Activated T-cell treated with anti-CD3 and anti-CD28 coated beads, Interleukin-2, amount 50 U/mL, for 72 hours (primary cell): Measurements from ENCODE around the gene DDX17. TPM values are rescaled to one million over a fixed set of nuclear protein-coding genes. Genes with fewer than 3 reads are reported as not detected.

Source experiments
- ATAC-seq, 2 donors: fragments of 150-1000 bp; cut with Tn5 transposase; replicated peaks in 1 of 2; 2 replicates each; pipeline ENCODE4 v1.10.0; 2021; ENCODE audit warnings: moderate library complexity in 2 of 2, mild to moderate bottlenecking in 1 of 2
- DNase-seq, 2 donors: peaks; one replicate each; pipeline ENCODE4 v3.0.0; 2021 to 2022; ENCODE audit warnings: mixed read lengths in 1 of 2
- H3K27ac Mint-ChIP-seq: one replicate; pipeline ENCODE4 v1.8.0; 2022; ENCODE audit warnings: mild to moderate bottlenecking, moderate library complexity, mixed read lengths
- H3K27me3 Mint-ChIP-seq: one replicate; pipeline ENCODE4 v1.8.0; 2022; ENCODE audit warnings: low read depth, mixed read lengths
- H3K36me3 Mint-ChIP-seq, 2 donors: one replicate each; pipeline ENCODE4 v1.8.0; 2022; ENCODE audit warnings: mixed read lengths in 2 of 2, mild to moderate bottlenecking in 1 of 2; ENCODE audit not compliant: insufficient read depth in 2 of 2
- H3K4me1 Mint-ChIP-seq: one replicate; pipeline ENCODE4 v1.8.0; 2022; ENCODE audit warnings: low read depth, mixed read lengths
- H3K4me3 Mint-ChIP-seq, 2 donors: one replicate each; pipeline ENCODE4 v1.8.0; 2022; ENCODE audit warnings: mild to moderate bottlenecking in 2 of 2, mixed read lengths in 2 of 2, moderate library complexity in 2 of 2
- H3K9me3 Mint-ChIP-seq, 2 donors: one replicate each; pipeline ENCODE4 v1.8.0; 2022; ENCODE audit warnings: mixed read lengths in 2 of 2
- total RNA-seq, 2 donors: library from RNA; stranded (reverse); gene quantifications; one replicate each; pipeline ENCODE4 v1.2.3, GENCODE V29; 2022

DDX17 gene
- total RNA-seq, 2 donors from 2014 or later, result 374 to 431 TPM

DNA sequence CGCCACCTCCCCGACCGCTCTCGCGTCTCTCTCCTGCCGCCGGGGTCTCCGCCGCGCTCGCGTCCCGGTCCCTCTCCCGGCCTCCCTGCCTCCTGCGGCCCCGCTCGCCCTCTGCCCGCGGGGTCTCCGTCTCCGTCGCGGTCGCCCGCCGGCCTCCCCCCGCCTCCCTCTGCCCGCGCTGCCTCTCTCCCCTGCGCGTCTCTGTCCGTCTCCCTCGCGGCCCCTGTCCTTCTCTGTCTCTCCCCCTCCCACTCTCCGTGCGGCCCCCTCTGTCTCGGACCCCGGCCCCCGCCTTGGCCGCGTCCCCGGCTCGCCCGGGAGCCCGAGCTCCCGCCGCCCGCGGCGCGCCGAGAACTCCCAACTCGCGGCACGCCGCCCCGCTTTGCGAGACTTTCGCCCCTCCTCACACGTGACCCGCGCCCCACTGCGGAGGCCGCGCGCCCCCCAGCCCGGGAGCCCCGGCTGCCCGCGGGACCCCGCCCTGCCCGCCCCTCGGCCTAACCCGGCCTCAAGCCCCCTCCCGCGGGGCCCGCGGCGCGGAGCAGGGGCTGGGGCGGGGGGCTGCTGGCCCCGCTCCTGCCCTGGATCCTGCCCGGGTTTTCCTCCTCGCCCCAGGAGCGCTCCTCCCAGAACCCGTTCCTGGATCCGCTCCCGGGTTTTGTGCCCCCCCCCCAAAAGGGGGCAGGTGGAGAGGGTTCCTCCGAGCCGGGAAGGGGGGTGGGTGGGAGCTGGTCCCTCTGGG, 50.4 kb downstream of the DDX17 start:
- Mint-ChIP-seq H3K27me3 (peaks cover 82% of the 10 kb centered on the region), H3K36me3 (no peaks in the 10 kb centered on the region), H3K27ac (no peak overlapping the region), H3K9me3 (no peaks in the 10 kb centered on the region), H3K4me3 (peak overlapping the region; percentile 12 to 68), H3K4me1 (peaks cover 6% of the 10 kb centered on the region)
- DNase-seq (peak in 1 of 2 donors; percentile 47), ATAC-seq (peak; percentile 37 to 44)

DNA sequence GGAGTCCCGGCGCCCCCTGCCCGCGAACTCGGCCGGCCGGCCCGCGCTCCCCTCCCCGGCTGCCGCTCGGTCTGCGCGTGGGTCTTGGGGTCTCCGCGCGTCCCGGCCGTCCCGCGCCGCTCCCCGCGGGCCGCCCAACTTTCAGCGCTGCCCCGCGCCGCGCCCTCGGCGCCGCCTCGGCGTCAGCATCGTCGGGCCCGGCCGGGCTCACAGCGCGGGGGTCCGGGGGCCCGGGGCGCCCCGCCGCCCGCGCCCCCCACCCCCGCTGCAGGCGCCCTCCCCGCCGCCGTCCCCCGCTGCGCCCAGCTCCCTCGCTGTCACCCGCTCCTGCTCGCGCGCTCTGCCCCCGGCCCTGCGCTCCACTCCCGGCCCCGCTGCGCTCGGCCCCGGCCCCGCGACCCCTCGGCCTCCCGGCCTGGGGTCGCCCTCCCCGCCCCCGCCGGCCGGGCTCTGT, 51.0 kb downstream of the DDX17 start, which contains the start of gene KCNJ4:
Gene KCNJ4, minus strand, starts transcription at position 124 of the 454 bp plus-strand sequence. CDS start 27,067 bp downstream, outside the sequence.
- DNase-seq (no peak), ATAC-seq (peak; percentile 29 to 45)
- Mint-ChIP-seq H3K36me3 (no peaks in the 10 kb centered on the region), H3K27me3 (peaks cover 82% of the 10 kb centered on the region), H3K4me3 (peak within 1 kb of the TSS; percentile 26 to 81), H3K4me1 (peaks cover 6% of the 10 kb centered on the region), H3K9me3 (no peaks in the 10 kb centered on the region), H3K27ac (no peak within 1 kb of the TSS)

DNA sequence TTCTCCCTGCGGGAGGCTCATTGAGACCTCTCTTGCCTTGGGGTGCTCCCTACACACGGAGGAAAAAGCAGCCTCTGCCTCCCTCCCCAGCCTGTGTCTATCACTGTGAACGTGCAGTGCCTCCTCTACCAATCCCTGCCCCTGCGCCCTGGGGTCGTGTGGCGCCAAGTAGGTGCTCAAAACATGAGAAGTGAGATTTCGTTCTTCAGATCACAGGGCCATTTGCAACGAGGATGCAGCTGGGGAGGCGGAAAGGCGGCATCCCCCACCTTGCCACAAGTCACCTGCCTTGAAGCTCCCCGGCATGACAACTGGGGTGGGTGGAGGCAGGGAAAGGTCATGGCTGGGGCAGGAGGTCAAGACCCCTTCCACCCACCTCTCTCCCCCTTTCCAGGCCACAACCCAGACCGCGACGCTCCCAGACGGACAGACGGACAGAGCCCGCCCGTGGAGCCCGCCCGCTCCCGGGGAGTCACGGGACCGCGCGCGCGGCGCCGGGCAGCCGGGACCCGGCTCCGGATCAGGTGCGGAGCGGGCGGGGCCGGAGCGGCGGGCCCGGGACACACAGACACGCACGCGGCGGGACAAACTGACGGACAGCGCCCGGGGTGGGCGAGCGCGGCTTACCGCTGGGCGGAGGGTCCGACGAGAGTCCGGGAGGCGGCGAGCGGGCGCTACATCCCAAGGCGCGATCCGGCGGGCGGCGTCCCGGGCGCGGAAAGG, 51.6 kb downstream of the DDX17 start:
- Mint-ChIP-seq H3K9me3 (no peaks in the 10 kb centered on the region), H3K36me3 (no peaks in the 10 kb centered on the region), H3K27ac (no peak overlapping the region), H3K27me3 (peaks cover 79% of the 10 kb centered on the region), H3K4me1 (peaks cover 6% of the 10 kb centered on the region), H3K4me3 (peak overlapping the region; percentile 26 to 81)
- ATAC-seq (peak; percentile 16 to 30), DNase-seq (no peak)

DNA sequence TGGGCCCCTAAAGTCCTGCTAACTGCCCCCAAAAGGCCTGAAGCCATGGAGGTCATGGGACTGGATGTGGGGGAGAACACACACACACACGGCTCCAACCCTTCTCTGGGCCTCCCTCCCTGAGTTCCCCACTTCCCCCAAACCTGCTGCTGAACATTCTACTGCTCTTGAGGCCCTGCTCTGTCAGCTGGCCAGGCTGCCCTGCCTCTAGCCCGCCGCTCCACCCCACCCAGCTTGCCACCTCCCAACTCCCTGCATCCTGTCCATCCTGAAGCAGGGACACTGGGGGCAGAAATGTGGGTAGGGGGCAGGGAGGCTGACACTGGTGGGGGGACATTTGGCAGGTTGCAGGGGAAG, 52.1 kb downstream of the DDX17 start:
- Mint-ChIP-seq H3K36me3 (no peaks in the 10 kb centered on the region), H3K9me3 (no peaks in the 10 kb centered on the region), H3K4me1 (peaks cover 6% of the 10 kb centered on the region), H3K27ac (no peak overlapping the region), H3K4me3 (peak overlapping the region in 1 of 2 donors; percentile 81), H3K27me3 (peaks cover 74% of the 10 kb centered on the region)
- DNase-seq, result no peak
- ATAC-seq, result no peak

DNA sequence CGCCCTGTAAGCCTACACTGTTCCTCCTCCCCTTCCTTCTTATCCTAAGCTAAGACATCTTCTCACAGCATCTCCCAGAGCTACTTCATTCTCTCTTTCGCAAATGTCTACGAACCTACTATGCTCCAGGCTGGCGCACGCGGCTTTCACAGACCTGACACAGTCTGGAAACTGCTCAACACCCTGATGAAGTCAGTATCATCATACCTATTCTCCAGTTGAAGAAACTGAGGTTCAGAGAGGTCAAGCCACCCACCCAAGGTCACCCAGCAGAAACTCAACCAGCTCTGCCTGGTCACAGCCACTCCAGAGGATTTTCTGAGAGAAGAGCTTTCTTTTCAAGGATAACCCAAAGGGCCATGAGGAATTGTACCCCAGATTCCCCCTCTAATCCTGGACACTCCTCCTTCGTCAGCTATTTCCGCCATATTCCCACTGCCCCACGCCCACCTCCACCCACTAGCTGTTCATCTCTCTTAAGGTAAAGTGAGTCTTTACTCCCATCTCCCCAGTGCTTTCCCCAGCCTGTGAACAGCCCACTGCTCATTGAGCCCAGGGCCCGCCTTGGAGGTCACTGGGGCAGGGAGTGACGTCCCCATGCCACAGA, 52.9 kb downstream of the DDX17 start:
- no peaks in the 10 kb centered on the region for H3K36me3 Mint-ChIP-seq
- no peak overlapping the region for H3K4me3 Mint-ChIP-seq
- H3K27ac Mint-ChIP-seq, result no peak overlapping the region
- H3K27me3 Mint-ChIP-seq, result peaks cover 66% of the 10 kb centered on the region
- no peak for DNase-seq
- ATAC-seq, result no peak
- H3K9me3 Mint-ChIP-seq, result no peaks in the 10 kb centered on the region
- peaks cover 6% of the 10 kb centered on the region for H3K4me1 Mint-ChIP-seq

DNA sequence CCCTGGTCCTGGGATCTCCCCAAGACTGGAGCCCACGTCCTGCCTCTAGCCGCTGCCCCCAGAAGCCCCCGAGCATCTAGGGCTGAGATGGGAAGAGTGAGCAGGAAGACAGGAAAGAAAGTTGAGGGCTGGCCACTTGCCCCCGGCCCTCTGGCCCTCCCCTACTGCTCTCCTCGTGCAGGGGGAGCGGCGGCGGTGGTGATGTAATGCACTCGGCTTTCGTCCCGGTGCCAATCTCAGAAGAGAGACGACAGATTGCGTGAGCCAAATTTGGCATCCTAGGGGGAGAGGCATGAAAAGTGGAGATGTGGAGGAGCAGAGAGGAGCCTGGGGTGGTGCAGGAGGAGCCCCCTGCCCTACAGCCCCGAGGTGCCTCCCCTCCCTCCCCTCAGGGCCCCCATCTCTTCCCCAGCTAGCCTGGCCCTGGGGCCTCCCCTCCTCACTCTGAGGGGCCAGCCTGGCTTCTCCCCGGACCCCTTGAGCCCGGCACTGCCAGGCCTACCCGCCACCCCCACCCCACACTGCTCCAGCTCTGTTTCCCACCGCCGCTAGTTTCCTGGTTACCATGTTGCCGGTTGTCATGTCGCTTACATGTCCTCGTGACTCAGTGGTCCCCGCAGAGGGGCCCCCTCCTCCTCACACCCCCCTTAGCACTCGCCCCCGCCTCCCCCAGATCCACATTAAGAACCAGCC, 53.6 kb downstream of the DDX17 start:
- Mint-ChIP-seq H3K4me3 (no peak overlapping the region), H3K36me3 (no peaks in the 10 kb centered on the region), H3K27ac (no peak overlapping the region), H3K9me3 (no peaks in the 10 kb centered on the region), H3K27me3 (peaks cover 59% of the 10 kb centered on the region), H3K4me1 (peaks cover 6% of the 10 kb centered on the region)
- no peak for DNase-seq
- ATAC-seq, result no peak

DNA sequence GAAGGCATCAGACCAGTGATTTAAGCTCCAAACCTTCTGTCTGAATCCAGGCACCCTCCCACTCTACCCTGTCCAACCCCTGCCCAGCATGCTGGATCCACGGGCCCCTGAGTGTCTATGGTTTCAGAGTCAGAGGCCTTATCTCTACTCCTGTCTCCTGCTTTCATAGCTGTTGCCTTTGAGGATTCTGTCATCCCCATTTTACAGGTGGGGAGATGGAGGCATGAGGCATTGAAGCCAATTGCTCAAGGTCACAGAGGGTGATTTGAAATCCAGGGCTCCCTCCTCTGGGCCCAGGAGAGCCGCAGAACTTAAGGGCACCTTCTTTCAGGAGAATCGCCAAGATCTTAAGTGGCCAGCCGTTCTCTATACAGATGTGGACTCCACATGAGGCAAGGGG, 54.2 kb downstream of the DDX17 start:
- no peaks in the 10 kb centered on the region for H3K36me3 Mint-ChIP-seq
- H3K4me1 Mint-ChIP-seq, result peaks cover 5% of the 10 kb centered on the region
- H3K9me3 Mint-ChIP-seq, result no peaks in the 10 kb centered on the region
- no peak overlapping the region for H3K4me3 Mint-ChIP-seq
- H3K27me3 Mint-ChIP-seq, result peaks cover 53% of the 10 kb centered on the region
- no peak overlapping the region for H3K27ac Mint-ChIP-seq
- DNase-seq, result no peak
- ATAC-seq, result no peak

DNA sequence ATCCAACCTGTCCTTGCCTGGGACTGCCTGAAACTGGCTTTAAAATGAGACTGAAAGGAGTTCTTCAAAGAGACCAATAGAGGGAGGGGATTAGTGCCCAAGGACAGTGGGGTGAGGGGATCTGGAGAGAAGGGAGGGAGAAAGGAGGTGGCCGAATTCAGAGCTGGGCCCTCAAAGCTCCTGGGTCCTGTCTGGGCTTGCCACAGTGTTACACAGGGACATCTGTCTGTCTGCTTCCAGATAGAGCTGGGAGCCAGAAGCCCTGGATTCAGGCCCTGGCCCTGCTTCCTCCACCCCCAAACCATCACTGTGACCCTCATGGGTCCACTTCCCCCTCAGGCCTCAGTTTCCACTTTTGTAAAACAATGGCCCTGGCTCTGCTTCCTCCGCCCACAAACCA, 54.7 kb downstream of the DDX17 start:
- H3K36me3 Mint-ChIP-seq, result no peaks in the 10 kb centered on the region
- peaks cover 48% of the 10 kb centered on the region for H3K27me3 Mint-ChIP-seq
- no peaks in the 10 kb centered on the region for H3K9me3 Mint-ChIP-seq

DNA sequence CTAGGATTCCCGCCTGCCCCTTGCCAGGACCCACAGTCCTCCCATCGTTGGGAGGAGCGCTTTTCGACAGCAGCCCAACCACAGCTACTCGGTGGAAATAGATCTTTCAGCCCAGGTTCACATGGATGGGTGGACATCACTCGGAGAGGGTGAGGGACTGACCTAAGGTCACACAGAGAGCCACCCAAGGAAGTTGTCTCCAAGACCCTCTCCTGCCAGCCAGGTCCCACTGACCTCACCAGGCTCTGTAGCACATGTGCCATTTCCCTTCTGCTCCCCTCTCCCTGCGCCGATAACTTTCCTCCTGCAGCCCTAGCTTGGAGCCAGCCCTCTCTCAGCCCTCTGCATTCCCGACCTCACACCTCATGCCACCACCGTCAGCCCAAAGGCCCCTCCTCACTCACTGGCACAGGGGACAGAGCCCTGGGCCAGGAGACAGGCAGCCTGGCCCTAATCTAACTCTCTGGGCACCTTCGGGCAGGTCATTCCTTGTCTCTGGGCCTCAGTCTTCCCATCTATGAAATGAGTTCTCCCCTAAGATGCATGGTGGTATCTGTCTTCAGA, 55.8 kb downstream of the DDX17 start:
- no peak overlapping the region for H3K27ac Mint-ChIP-seq
- H3K36me3 Mint-ChIP-seq, result no peaks in the 10 kb centered on the region
- H3K9me3 Mint-ChIP-seq, result no peaks in the 10 kb centered on the region
- H3K4me1 Mint-ChIP-seq, result no peaks in the 10 kb centered on the region
- ATAC-seq, result no peak
- no peak for DNase-seq
- peaks cover 46% of the 10 kb centered on the region for H3K27me3 Mint-ChIP-seq
- H3K4me3 Mint-ChIP-seq, result no peak overlapping the region

More for the DNA sequence above, 54.7 kb downstream of the DDX17 start:
- no peak for DNase-seq
- Mint-ChIP-seq H3K4me1 (peaks cover under 1% of the 10 kb centered on the region), H3K27ac (no peak overlapping the region), H3K4me3 (no peak overlapping the region)
- no peak for ATAC-seq

DNA sequence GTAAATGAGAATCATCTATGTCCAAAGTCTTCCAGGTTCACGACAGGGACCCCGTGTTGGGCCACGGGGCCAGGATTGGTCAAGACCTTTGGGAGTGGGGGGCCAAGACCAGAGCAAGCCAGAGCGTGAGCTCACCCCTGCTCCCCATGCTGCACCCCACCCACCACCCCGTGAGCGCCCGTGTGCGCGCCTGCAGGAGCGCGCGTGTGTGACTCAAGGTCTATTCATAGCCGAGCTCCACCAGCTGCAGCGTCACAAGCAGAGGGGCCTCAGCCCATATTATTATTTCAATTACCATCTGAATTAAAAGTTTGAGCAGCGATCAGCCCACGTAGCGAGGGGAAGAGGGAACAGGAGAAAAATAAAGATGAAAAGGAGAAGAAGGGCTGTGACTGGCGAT, 56.3 kb downstream of the DDX17 start:
- Mint-ChIP-seq H3K36me3 (no peaks in the 10 kb centered on the region), H3K4me3 (no peak overlapping the region), H3K27ac (no peak overlapping the region), H3K4me1 (no peaks in the 10 kb centered on the region), H3K27me3 (peaks cover 46% of the 10 kb centered on the region), H3K9me3 (no peaks in the 10 kb centered on the region)
- ATAC-seq (no peak), DNase-seq (no peak)

DNA sequence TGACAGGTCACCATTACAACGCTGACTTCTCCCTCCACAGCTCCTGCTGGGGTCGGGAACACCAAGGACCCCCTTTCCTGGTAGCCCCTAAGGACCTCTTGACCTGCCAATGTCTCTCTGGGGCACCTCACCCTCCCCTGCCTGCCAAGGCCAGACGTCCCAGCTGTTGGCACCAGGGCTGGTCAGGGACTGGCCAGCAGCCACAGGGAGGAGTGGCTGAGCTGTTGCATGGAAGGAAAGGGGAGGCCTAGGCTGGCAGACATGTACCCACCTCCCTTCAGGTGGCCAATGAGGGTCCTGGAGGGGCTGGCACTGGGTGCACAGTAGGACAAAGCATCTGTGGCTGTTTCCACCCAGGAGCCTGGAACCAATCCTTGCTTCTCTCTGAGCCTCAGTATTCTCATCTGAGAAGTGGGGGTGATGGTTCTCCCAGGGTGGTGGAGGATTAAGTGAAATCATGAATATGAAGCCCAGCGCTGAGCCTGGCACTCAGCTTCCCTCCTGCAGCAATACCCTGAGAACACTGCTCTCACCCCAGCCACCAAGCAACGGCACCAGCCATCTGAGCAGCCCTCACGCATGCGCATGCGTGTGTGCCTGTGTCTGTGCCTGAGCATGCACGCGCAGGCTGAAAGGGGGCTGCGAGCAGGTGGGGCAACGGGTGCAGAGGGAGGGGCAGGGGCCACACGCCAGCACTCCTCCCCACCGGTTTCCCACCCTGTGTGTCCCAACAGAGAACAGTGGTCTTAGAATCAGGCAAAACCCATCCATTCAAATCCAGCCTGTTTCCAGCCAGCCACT, 57.0 kb downstream of the DDX17 start:
- H3K36me3 Mint-ChIP-seq, result no peaks in the 10 kb centered on the region
- ATAC-seq (no peak), DNase-seq (no peak)
- peaks cover 41% of the 10 kb centered on the region for H3K27me3 Mint-ChIP-seq
- no peaks in the 10 kb centered on the region for H3K9me3 Mint-ChIP-seq
- no peak overlapping the region for H3K27ac Mint-ChIP-seq
- H3K4me3 Mint-ChIP-seq, result no peak overlapping the region
- H3K4me1 Mint-ChIP-seq, result no peaks in the 10 kb centered on the region

DNA sequence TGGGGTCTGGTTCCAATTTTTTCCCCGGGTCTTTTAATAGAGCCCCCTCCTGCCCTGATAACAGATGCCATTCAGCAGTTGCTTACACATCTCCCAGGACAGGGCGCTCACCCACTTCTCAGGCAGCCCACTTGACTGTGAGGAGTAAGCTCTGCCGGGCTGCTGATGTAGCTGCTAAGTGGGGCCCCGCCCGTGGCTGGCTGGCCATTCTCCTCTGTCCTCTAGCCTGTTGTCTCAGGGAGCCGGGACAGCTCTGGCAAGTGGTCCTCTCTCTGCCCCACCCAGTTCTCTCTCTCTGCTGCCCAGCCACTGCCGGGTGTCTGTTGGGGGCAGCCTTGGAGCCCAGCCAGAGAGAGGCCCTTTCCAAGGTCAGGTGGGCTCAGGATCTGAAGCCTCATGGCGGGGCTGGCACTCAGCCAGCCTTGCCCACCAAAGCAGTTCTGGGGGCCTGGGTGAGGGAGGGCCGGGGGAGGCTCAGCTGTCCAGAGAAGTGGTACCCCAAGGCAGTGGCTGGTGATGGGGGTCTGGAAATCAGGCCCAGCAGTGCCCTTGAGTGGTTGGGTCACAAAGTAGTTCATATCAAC, 60.0 kb downstream of the DDX17 start:
- Mint-ChIP-seq H3K9me3 (no peaks in the 10 kb centered on the region), H3K27ac (no peak overlapping the region), H3K36me3 (no peaks in the 10 kb centered on the region), H3K4me3 (no peak overlapping the region), H3K27me3 (peaks cover 11% of the 10 kb centered on the region), H3K4me1 (no peaks in the 10 kb centered on the region)
- ATAC-seq (no peak), DNase-seq (no peak)
